Measurements from ENCODE around the gene SYNDIG1L. TPM values are rescaled to one million over a fixed set of nuclear protein-coding genes. Genes with fewer than 3 reads are reported as not detected.

SYNDIG1L gene
- total RNA-seq, 1 experiment from 2014 or later: 1.4 TPM

- DNase-seq (ENCODE audit: low spot score): peak; percentile 56
- Mint-ChIP-seq H3K27ac (peak overlapping the region; percentile 58), H3K4me1 (peaks cover 57% of the 10 kb centered on the region), H3K9me3 (no peaks in the 10 kb centered on the region), H3K27me3 (ENCODE audit: low read depth) (no peaks in the 10 kb centered on the region), H3K4me3 (no peak overlapping the region), H3K36me3 (no peaks in the 10 kb centered on the region)
- CTCF ChIA-PET: interaction anchor here (0.6 to 3.1 kb wide), 23 partner anchors 9 to 136 kb away, joined by 3 to 17 read pairs (median 5); partner anchors contain the start of genes SYNDIG1L and VRTN
- peak; percentile 65 for ATAC-seq
- no peak for TF ChIP-seq AR (CRISPR knock-in tag; IDR thresholded peaks at IDR 0.05)
- POLR2A ChIA-PET: interaction anchor here (0.7 kb wide), 1 partner anchor 74 kb away, joined by 3 read pairs; no protein-coding TSS in a partner anchor
Measured at GRCh38 chr14:74400031-74400685, 25.9 kb downstream of the SYNDIG1L start.

- TF ChIP-seq ZNF232 (CRISPR knock-in tag; IDR thresholded peaks at IDR 0.05): no peak
- no peak for TF ChIP-seq ZNF423 (CRISPR knock-in tag; IDR thresholded peaks at IDR 0.05)
- TF ChIP-seq ZBTB43 (CRISPR knock-in tag; IDR thresholded peaks at IDR 0.05): no peak
- no peak for TF ChIP-seq SOX15 (CRISPR knock-in tag; IDR thresholded peaks at IDR 0.05)
- no peak for TF ChIP-seq NR2C2 (CRISPR knock-in tag; IDR thresholded peaks at IDR 0.05)
- no peak for TF ChIP-seq ZBTB21 (CRISPR knock-in tag; IDR thresholded peaks at IDR 0.05; ENCODE audit: borderline replicate concordance)
- TF ChIP-seq ZNF671 (CRISPR knock-in tag; IDR thresholded peaks at IDR 0.05): no peak
- TF ChIP-seq HMGA2 (CRISPR knock-in tag; IDR thresholded peaks at IDR 0.05): no peak
- TF ChIP-seq GRHL2 (CRISPR knock-in tag; IDR thresholded peaks at IDR 0.05; ENCODE audit: insufficient replicate concordance, severe bottlenecking): no peak
- TF ChIP-seq JUN (CRISPR knock-in tag; IDR thresholded peaks at IDR 0.05): no peak
- TF ChIP-seq E2F4 (CRISPR knock-in tag; IDR thresholded peaks at IDR 0.05; ENCODE audit: borderline replicate concordance, low read depth): no peak
- no peak for TF ChIP-seq IRF2 (CRISPR knock-in tag; IDR thresholded peaks at IDR 0.05; ENCODE audit: borderline replicate concordance, low read depth)
- TF ChIP-seq CTCF (IDR thresholded peaks at IDR 0.05): no peak
Measured at GRCh38 chr14:74395094-74395493, 30.9 kb downstream of the SYNDIG1L start.

GRCh38 chr14:74394549-74394948 lies 31.5 kb downstream of the SYNDIG1L start:
- no peak for ATAC-seq
- CTCF ChIA-PET: interaction anchor here (0.6 kb wide), 2 partner anchors 31 kb away, joined by 3 read pairs; partner anchors contain the start of gene SYNDIG1L
- H3K36me3 Mint-ChIP-seq: no peaks in the 10 kb centered on the region
- H3K27ac Mint-ChIP-seq: peak overlapping the region; percentile 44; the same call in 1 of the 2 replicates
- POLR2A ChIA-PET: interaction anchor here (1.3 kb wide), 1 partner anchor 20 kb away, joined by 3 read pairs; no protein-coding TSS in a partner anchor
- no peaks in the 10 kb centered on the region for H3K9me3 Mint-ChIP-seq
- no peaks in the 10 kb centered on the region for H3K27me3 Mint-ChIP-seq (ENCODE audit: low read depth)
- peaks cover 37% of the 10 kb centered on the region for H3K4me1 Mint-ChIP-seq
- DNase-seq (ENCODE audit: low spot score): no peak
- no peak overlapping the region for H3K4me3 Mint-ChIP-seq
- TF ChIP-seq ELF4 (CRISPR knock-in tag; IDR thresholded peaks at IDR 0.05; ENCODE audit: low read depth) (no peak), ATF1 (CRISPR knock-in tag; IDR thresholded peaks at IDR 0.05) (no peak), E2F4 (CRISPR knock-in tag; IDR thresholded peaks at IDR 0.05; ENCODE audit: borderline replicate concordance, low read depth) (no peak), ZBTB21 (CRISPR knock-in tag; IDR thresholded peaks at IDR 0.05; ENCODE audit: borderline replicate concordance) (no peak), RORB (CRISPR knock-in tag; IDR thresholded peaks at IDR 0.05) (no peak), ZNF263 (CRISPR knock-in tag; IDR thresholded peaks at IDR 0.05; ENCODE audit: low read depth) (no peak)

More at GRCh38 chr14:74395094-74395493, 30.9 kb downstream of the SYNDIG1L start:
- DNase-seq (ENCODE audit: low spot score): no peak
- no peak overlapping the region for H3K4me3 Mint-ChIP-seq
- no peaks in the 10 kb centered on the region for H3K9me3 Mint-ChIP-seq
- no peak for ATAC-seq
- ChIA-PET POLR2A (interaction anchor here (1.3 kb wide), 1 partner anchor 20 kb away, joined by 3 read pairs; no protein-coding TSS in a partner anchor), CTCF (interaction anchor here (0.6 kb wide), 2 partner anchors 31 to 32 kb away, joined by 3 read pairs; partner anchors contain the start of gene SYNDIG1L)
- H3K36me3 Mint-ChIP-seq: no peaks in the 10 kb centered on the region
- H3K4me1 Mint-ChIP-seq: peaks cover 41% of the 10 kb centered on the region
- no peaks in the 10 kb centered on the region for H3K27me3 Mint-ChIP-seq (ENCODE audit: low read depth)
- H3K27ac Mint-ChIP-seq: no peak overlapping the region
